Hepatocyte (in vitro differentiated cells): ENCODE results near the gene LCLAT1. TPM values are rescaled to one million over a fixed set of nuclear protein-coding genes. Genes with fewer than 3 reads are reported as not detected.

Experiments
- DNase-seq: peaks from one replicate; pipeline ENCODE4 v3.0.0-alpha.2; 2016; ENCODE audit warnings: low spot score
- H2AFZ ChIP-seq: fragments of 200-600 bp; sonication (generic); 2 replicates; pipeline ENCODE4 v1.6.0; 2016; ENCODE audit warnings: antibody characterized with exemption, mild to moderate bottlenecking
- H3K27ac ChIP-seq: fragments of 200-600 bp; sonication (generic); 2 replicates; pipeline ENCODE4 v1.5.1; 2016; ENCODE audit warnings: mild to moderate bottlenecking
- H3K27me3 ChIP-seq: fragments of 200-600 bp; sonication (generic); 2 replicates; pipeline ENCODE4 v1.6.1; 2016
- H3K36me3 ChIP-seq: fragments of 200-600 bp; sonication (generic); replicated peaks from 2 replicates; pipeline ENCODE4 v1.5.1; 2016; ENCODE audit warnings: low read depth; ENCODE audit not compliant: insufficient read depth
- H3K4me1 ChIP-seq: fragments of 200-600 bp; sonication (generic); 2 replicates; pipeline ENCODE4 v1.5.1; 2016; ENCODE audit warnings: mild to moderate bottlenecking, moderate library complexity; ENCODE audit not compliant: insufficient read depth
- H3K4me2 ChIP-seq: fragments of 200-600 bp; sonication (generic); 2 replicates; pipeline ENCODE4 v1.6.0; 2016
- H3K4me3 ChIP-seq: fragments of 200-600 bp; sonication (generic); 2 replicates; pipeline ENCODE4 v1.5.1; 2016; ENCODE audit warnings: mild to moderate bottlenecking
- H3K79me2 ChIP-seq: fragments of 200-600 bp; sonication (generic); 2 replicates; pipeline ENCODE4 v1.6.0; 2017; ENCODE audit warnings: mild to moderate bottlenecking
- H3K9me2 ChIP-seq: fragments of 200-600 bp; sonication (generic); replicated peaks from 2 replicates; pipeline ENCODE4 v1.6.0; 2017; ENCODE audit warnings: mild to moderate bottlenecking; ENCODE audit not compliant: insufficient read depth
- H3K9me3 ChIP-seq: fragments of 200-600 bp; sonication (generic); 2 replicates; pipeline ENCODE4 v1.5.1; 2016; ENCODE audit warnings: low read depth, mild to moderate bottlenecking
- H4K20me1 ChIP-seq: fragments of 200-600 bp; sonication (generic); 2 replicates; pipeline ENCODE4 v1.6.0; 2016; ENCODE audit warnings: mild to moderate bottlenecking; ENCODE audit not compliant: insufficient read depth, poor library complexity, severe bottlenecking
- CTCF ChIP-seq: fragments of 200-600 bp; sonication (generic); IDR thresholded peaks from 2 replicates; pipeline ENCODE4 v1.5.1; 2016; ENCODE audit warnings: antibody characterized with exemption, mild to moderate bottlenecking; ENCODE audit not compliant: poor library complexity
- EZH2 ChIP-seq: fragments of 200-600 bp; sonication (generic); IDR thresholded peaks from 2 replicates; pipeline ENCODE4 v1.6.1; 2016; ENCODE audit warnings: antibody characterized with exemption, mild to moderate bottlenecking, borderline replicate concordance
- EZH2phosphoT487 ChIP-seq: fragments of 200-600 bp; sonication (generic); IDR thresholded peaks from one replicate; pipeline ENCODE4 v1.6.1; 2018; ENCODE audit warnings: antibody characterized with exemption, mild to moderate bottlenecking, low read depth, moderate library complexity; ENCODE audit not compliant: unreplicated experiment, severe bottlenecking
- WGBS: methylation state at CpG from one replicate; pipeline ENCODE4 v1.1.6; 2016; ENCODE audit warnings: low lambda C conversion rate; ENCODE audit errors: missing lambda C conversion rate; 5-methylcytosine and 5-hydroxymethylcytosine counted together
- polyA plus RNA-seq: library from polyadenylated mRNA; unstranded; fragments of >200 nt; fragmentation: Nextera tagmentation; extraction: Ambion mirVana; gene quantifications from 2 replicates; pipeline ENCODE4 v1.2.1, GENCODE V29; 2016
- total RNA-seq: library from RNA; depleted of rRNA; stranded (reverse); fragments of >200 nt; gene quantifications from 2 replicates; pipeline ENCODE4 v1.2.3, GENCODE V29; 2014

Gene LCLAT1
- total and polyA plus RNA-seq, 2 experiments from 2014 or later = 10.1 to 15.4 TPM

GRCh38 chr2:30516166-30516565 is 69.1 kb downstream of the LCLAT1 start:
- Histone ChIP-seq H2AFZ (no peak overlapping the region), H4K20me1 (no peaks in the 10 kb centered on the region), H3K9me2 (no peaks in the 10 kb centered on the region), H3K4me1 (peaks cover 34% of the 10 kb centered on the region), H3K27me3 (no peaks in the 10 kb centered on the region), H3K79me2 (peaks cover 41% of the 10 kb centered on the region), H3K36me3 (no peaks in the 10 kb centered on the region), H3K27ac (no peak overlapping the region), H3K4me3 (no peak overlapping the region), H3K4me2 (no peak overlapping the region), H3K9me3 (no peaks in the 10 kb centered on the region)
- WGBS = 87% methylated on average over 18 of the region's 18 CpGs
- DNase-seq = no peak
- TF ChIP-seq EZH2 = no peak
- TF ChIP-seq CTCF = no peak
- no peak for TF ChIP-seq EZH2phosphoT487

- 98% methylated on average over 16 of the region's 16 CpGs for WGBS
- Histone ChIP-seq H2AFZ (no peak overlapping the region), H3K4me1 (peaks cover 8% of the 10 kb centered on the region), H3K27ac (no peak overlapping the region), H3K36me3 (no peaks in the 10 kb centered on the region), H3K9me3 (no peaks in the 10 kb centered on the region), H3K9me2 (no peaks in the 10 kb centered on the region), H4K20me1 (no peaks in the 10 kb centered on the region), H3K4me3 (no peak overlapping the region), H3K27me3 (no peaks in the 10 kb centered on the region), H3K79me2 (peaks cover 19% of the 10 kb centered on the region), H3K4me2 (no peak overlapping the region)
- TF ChIP-seq CTCF (no peak), EZH2 (no peak)
- DNase-seq = no peak
Observed at GRCh38 chr2:30519796-30520195, 72.8 kb downstream of the LCLAT1 start.

GRCh38 chr2:30522421-30522820 is 75.4 kb downstream of the LCLAT1 start:
- Histone ChIP-seq H4K20me1 (no peaks in the 10 kb centered on the region), H2AFZ (no peak overlapping the region), H3K4me3 (no peak overlapping the region), H3K4me1 (no peaks in the 10 kb centered on the region), H3K4me2 (no peak overlapping the region), H3K27me3 (no peaks in the 10 kb centered on the region), H3K79me2 (peaks cover 5% of the 10 kb centered on the region), H3K27ac (no peak overlapping the region), H3K36me3 (no peaks in the 10 kb centered on the region), H3K9me3 (no peaks in the 10 kb centered on the region), H3K9me2 (no peaks in the 10 kb centered on the region)
- DNase-seq = no peak
- no peak for TF ChIP-seq EZH2phosphoT487
- TF ChIP-seq EZH2 = no peak
- TF ChIP-seq CTCF = no peak
- WGBS = 90% methylated on average over 2 of the region's 2 CpGs

- Histone ChIP-seq H3K79me2 (peaks cover 5% of the 10 kb centered on the region), H3K36me3 (no peaks in the 10 kb centered on the region), H4K20me1 (no peaks in the 10 kb centered on the region), H3K4me1 (peaks cover 8% of the 10 kb centered on the region), H3K9me2 (no peaks in the 10 kb centered on the region), H3K27ac (peak overlapping the region; percentile 4), H3K27me3 (no peaks in the 10 kb centered on the region), H2AFZ (no peak overlapping the region), H3K4me2 (no peak overlapping the region), H3K9me3 (no peaks in the 10 kb centered on the region), H3K4me3 (no peak overlapping the region)
- no peak for DNase-seq
- 82% methylated on average over 2 of the region's 2 CpGs for WGBS
- TF ChIP-seq EZH2phosphoT487 = no peak
- no peak for TF ChIP-seq EZH2
- TF ChIP-seq CTCF = no peak
Observed at GRCh38 chr2:30527411-30527810, 80.4 kb downstream of the LCLAT1 start.
